Calu3 (cell line): ENCODE data around the gene UNC13B. TPM values are rescaled to one million over a fixed set of nuclear protein-coding genes. Genes with fewer than 3 reads are reported as not detected.

Experiments
- BruUV-seq: library from RNA; stranded (reverse); fragments of 400-500 nt; replicated peaks from 2 replicates; lab custom pipeline; 2021; lab: Mats Ljungman, UMichigan
- CTCF ChIA-PET: fragments of 300-600 bp; sonication (Branson Sonifier 250); formaldehyde crosslinking; loops from one replicate; lab custom pipeline; 2022; ENCODE audit warnings: antibody characterized with exemption; lab: Charles Lee
- DNase-seq: peaks from one replicate; pipeline ENCODE4 v3.0.0; 2022
- H3K27ac Mint-ChIP-seq: one replicate; pipeline ENCODE4 v1.8.0; 2022; ENCODE audit warnings: mixed read lengths; ENCODE audit not compliant: unreplicated experiment
- H3K27me3 Mint-ChIP-seq: one replicate; pipeline ENCODE4 v1.8.0; 2022; ENCODE audit warnings: mixed read lengths; ENCODE audit not compliant: unreplicated experiment
- H3K36me3 Mint-ChIP-seq: one replicate; pipeline ENCODE4 v1.8.0; 2022; ENCODE audit warnings: mild to moderate bottlenecking, moderate library complexity, mixed read lengths; ENCODE audit not compliant: insufficient read depth, unreplicated experiment
- H3K4me1 Mint-ChIP-seq: one replicate; pipeline ENCODE4 v1.8.0; 2022; ENCODE audit warnings: mild to moderate bottlenecking, low read depth, mixed read lengths; ENCODE audit not compliant: unreplicated experiment
- H3K4me3 Mint-ChIP-seq: one replicate; pipeline ENCODE4 v1.8.0; 2022; ENCODE audit warnings: mild to moderate bottlenecking, low read depth, moderate library complexity, mixed read lengths; ENCODE audit not compliant: unreplicated experiment
- H3K9me3 Mint-ChIP-seq: one replicate; pipeline ENCODE4 v1.8.0; 2022; ENCODE audit warnings: low read depth, mixed read lengths; ENCODE audit not compliant: unreplicated experiment
- intact Hi-C: fragments of 100-400 bp; cut with micrococcal nuclease; formaldehyde crosslinking; loops from one replicate; pipeline ENCODE4 v1.10.0; 2022; ENCODE audit not compliant: unreplicated experiment
- total RNA-seq: library from RNA; stranded (reverse); gene quantifications from 2 replicates; pipeline ENCODE4 v1.2.3, GENCODE V29; 2022
- TF ChIP-seq, protein P1 (sequence below): fragments of 200-600 bp; IDR thresholded peaks from one replicate; pipeline ENCODE4 v1.8.0; 2022; ENCODE audit warnings: antibody characterized with exemption; ENCODE audit not compliant: unreplicated experiment

UNC13B gene
- total RNA-seq, 1 experiment from 2014 or later: 20.4 TPM

DNA sequence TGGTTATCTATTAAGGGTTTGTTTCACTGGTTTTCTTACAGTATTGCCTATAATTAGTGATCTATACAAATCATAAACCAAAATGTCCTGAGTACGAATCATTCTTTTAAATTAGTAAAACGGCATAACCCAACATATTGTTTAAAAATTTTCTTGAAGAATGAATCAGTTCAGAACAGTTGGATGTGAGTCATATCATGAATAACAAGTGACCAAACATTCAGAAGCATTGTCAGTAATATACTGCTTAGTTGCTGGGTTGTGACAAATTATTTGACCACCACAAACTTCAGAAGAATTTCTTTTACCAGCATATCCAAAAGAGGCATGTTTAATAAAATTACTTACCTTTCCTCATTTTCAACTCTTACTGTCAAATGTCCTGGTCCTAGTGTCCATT is 111.2 kb downstream of the UNC13B start:
- Mint-ChIP-seq H3K4me1 (peaks cover under 1% of the 10 kb centered on the region), H3K4me3 (no peak overlapping the region), H3K27ac (no peak overlapping the region), H3K36me3 (no peaks in the 10 kb centered on the region), H3K9me3 (no peaks in the 10 kb centered on the region), H3K27me3 (no peaks in the 10 kb centered on the region)
- TF ChIP-seq, protein P1, sequence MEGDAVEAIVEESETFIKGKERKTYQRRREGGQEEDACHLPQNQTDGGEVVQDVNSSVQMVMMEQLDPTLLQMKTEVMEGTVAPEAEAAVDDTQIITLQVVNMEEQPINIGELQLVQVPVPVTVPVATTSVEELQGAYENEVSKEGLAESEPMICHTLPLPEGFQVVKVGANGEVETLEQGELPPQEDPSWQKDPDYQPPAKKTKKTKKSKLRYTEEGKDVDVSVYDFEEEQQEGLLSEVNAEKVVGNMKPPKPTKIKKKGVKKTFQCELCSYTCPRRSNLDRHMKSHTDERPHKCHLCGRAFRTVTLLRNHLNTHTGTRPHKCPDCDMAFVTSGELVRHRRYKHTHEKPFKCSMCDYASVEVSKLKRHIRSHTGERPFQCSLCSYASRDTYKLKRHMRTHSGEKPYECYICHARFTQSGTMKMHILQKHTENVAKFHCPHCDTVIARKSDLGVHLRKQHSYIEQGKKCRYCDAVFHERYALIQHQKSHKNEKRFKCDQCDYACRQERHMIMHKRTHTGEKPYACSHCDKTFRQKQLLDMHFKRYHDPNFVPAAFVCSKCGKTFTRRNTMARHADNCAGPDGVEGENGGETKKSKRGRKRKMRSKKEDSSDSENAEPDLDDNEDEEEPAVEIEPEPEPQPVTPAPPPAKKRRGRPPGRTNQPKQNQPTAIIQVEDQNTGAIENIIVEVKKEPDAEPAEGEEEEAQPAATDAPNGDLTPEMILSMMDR: no peak
- CTCF ChIA-PET: no interaction called here
- intact Hi-C loops: no loop called here
- no peak for DNase-seq
- no TSS peak for BruUV-seq

GRCh38 chr9:35273591-35273990 is 111.8 kb downstream of the UNC13B start:
- CTCF ChIA-PET: no interaction called here
- Mint-ChIP-seq H3K36me3 (no peaks in the 10 kb centered on the region), H3K27me3 (no peaks in the 10 kb centered on the region), H3K4me3 (no peak overlapping the region), H3K4me1 (no peaks in the 10 kb centered on the region), H3K27ac (no peak overlapping the region), H3K9me3 (no peaks in the 10 kb centered on the region)
- TF ChIP-seq, protein P1: no peak
- intact Hi-C loops: no loop called here
- no TSS peak for BruUV-seq
- DNase-seq: no peak

GRCh38 chr9:35274993-35275392 is 113.2 kb downstream of the UNC13B start:
- no peaks in the 10 kb centered on the region for H3K27me3 Mint-ChIP-seq
- no peaks in the 10 kb centered on the region for H3K9me3 Mint-ChIP-seq
- no TSS peak for BruUV-seq
- CTCF ChIA-PET: no interaction called here
- TF ChIP-seq, protein P1: no peak
- no peaks in the 10 kb centered on the region for H3K4me1 Mint-ChIP-seq
- DNase-seq: no peak
- no peaks in the 10 kb centered on the region for H3K36me3 Mint-ChIP-seq
- intact Hi-C loops: no loop called here
- H3K4me3 Mint-ChIP-seq: no peak overlapping the region
- H3K27ac Mint-ChIP-seq: no peak overlapping the region

GRCh38 chr9:35277171-35277520 is 115.3 kb downstream of the UNC13B start:
- Mint-ChIP-seq H3K4me1 (no peaks in the 10 kb centered on the region), H3K4me3 (no peak overlapping the region), H3K27ac (no peak overlapping the region), H3K36me3 (no peaks in the 10 kb centered on the region), H3K9me3 (no peaks in the 10 kb centered on the region), H3K27me3 (no peaks in the 10 kb centered on the region)
- no TSS peak for BruUV-seq
- no peak for DNase-seq
- intact Hi-C loops: no loop called here
- TF ChIP-seq, protein P1: no peak
- CTCF ChIA-PET: no interaction called here
